Left colon (tissue), 2 donors: ENCODE data around the gene FNDC3B. TPM values are rescaled to one million over a fixed set of nuclear protein-coding genes. Genes with fewer than 3 reads are reported as not detected.
"Not testable (repeated sequence)": the region's sequence is repeated elsewhere in the genome, so short reads cannot be mapped to it uniquely, and the experiment has no call there.

ENCODE experiments used
- ATAC-seq: fragments of 200-7000 bp; cut with Tn5 transposase; one replicate; pipeline ENCODE4 v1.9.1; 2020; ENCODE audit warnings: mild to moderate bottlenecking, moderate library complexity
- DNase-seq, 2 donors: peaks; one replicate each; pipeline ENCODE4 v3.0.0-alpha.2; 2020
- intact Hi-C, 2 donors: fragments of 100-400 bp; cut with DNase I in 1 of 2; cut with micrococcal nuclease in 1 of 2; formaldehyde crosslinking; loops; one replicate each; pipeline versions ENCODE4 v1.11.2 to v1.14.0; 2022; cut with DNase I, micrococcal nuclease
- long read RNA-seq: library from polyadenylated mRNA; unstranded; transcript quantifications from one replicate; pipeline ENCODE4 v2.0.0, GENCODE V29; 2021
- total RNA-seq, 2 donors: library from RNA; stranded (reverse); fragmentation: NEBNext Ultra II Directional; extraction: Animal tissue kit (Norgen Biotek cat#: 25700); gene quantifications; one replicate each; pipeline ENCODE4 v1.2.1, GENCODE V29; 2021
- donor health status: DM: no; HTN: no; CAD: no.
- donor health status: DM: yes; HTN: yes; CAD: no.

FNDC3B gene
- total RNA-seq = 100 to 1,000 TPM; 100 to 113 TPM
- long read RNA-seq, full-length matches to known transcripts = 6 of 39 reads
- long read RNA-seq, partial matches to known transcripts = 19 of 39 reads
- long read RNA-seq, other reads (novel, unspliced or antisense) = 14 of 39 reads

DNA sequence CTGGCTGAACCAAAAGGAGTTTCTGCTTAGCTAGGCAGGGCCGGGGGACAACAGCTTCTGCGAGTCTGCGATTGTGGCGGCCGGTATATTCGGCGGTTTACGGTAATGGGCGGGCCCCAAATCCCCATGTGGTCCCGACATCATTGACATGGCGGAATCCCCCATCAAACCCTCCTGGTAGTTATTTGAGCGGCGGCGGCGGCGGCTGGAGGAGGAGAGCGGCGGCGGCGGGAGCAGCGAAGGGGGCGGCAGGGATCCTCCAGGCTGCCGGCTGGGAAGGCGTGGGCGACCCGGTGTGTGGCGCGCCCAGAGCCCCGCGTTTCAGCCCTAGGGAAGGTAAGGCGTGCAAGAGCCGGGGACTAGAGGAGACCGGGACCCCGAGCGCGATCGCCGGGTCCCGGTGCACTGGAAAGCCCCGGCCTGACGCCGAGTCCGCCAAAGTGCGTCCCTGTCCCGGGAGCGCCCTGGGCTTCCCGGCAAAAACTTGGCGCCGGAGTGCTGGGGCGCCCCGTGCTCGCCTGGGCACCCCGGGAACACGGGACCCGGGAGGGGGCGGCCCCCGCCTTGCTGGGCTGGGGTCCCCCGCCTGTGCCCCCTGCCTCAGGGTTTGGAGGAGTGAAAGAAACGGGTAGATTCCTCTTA lies at the start of gene FNDC3B:
Gene FNDC3B (plus strand): TSS at position 143 of the 642 bp plus-strand sequence. CDS start 72,902 bp downstream, outside the sequence.
- intact Hi-C loops = loop anchor here (5.0 kb wide), 2 partner anchors 83 to 303 kb away; no protein-coding TSS in a partner anchor
- DNase-seq (peak; percentile 95), ATAC-seq (peak; percentile 83)

GRCh38 chr3:171990239-171990638 lies 49.1 kb upstream of the FNDC3B start:
- ATAC-seq, DNase-seq, intact Hi-C loops: not testable (repeated sequence)

DNA sequence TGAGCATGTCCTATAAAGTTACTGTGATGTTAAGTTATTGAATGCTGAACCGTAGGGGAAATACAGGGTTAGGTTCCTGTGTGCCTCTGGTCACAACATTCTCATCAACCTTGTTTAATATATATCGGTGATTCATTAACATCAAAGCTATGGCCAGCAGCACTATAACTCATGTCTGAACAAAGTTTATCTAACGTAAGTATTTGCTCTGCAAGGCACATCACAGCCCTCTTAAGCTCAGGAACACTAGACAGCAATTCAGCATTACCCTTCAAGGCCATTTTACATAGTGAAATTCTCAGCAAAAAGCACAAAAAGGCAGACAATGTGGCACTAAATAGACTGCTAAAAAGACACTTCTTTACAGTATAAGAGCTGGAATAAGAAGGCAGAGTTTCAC lies 48.2 kb upstream of the FNDC3B start:
- DNase-seq (no peak), ATAC-seq (peak; percentile 42)
- intact Hi-C loops = no loop called here

DNA sequence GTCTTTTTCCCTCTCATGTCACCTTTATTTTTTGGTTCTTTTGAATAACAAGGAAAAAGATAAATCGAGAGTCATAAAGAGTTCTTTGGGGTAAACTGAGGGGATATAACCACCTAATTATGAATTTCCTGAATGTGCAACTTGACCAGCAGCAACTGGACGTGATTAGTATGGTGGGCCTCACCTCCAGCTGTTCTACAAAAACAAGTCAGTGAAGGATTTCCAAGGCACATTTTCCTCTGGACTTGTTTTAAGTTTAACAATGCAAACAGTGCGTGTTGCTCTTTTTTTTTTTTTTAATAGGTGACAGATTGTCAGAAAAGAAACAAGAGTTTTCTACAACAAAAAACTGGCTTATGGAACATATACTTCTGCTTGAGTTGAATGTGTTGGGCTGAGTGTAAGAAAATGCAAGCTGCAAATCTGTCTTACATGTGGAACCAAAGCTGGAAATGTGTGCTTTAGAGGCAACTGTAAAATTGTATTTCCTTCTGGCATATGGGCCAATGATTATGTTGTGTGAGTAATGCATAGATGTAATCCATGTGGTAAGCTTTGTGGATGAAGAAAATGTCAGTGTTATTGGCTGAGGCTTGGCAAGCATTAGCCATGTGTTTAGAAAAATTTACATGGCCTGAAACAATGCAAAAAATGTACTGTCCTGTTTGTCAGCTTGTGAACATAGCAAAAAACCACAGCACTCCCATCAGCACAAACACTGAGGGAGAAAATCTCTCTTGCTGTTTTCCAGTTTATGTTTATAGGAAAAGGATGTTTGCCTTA lies 44.5 kb upstream of the FNDC3B start:
- intact Hi-C loops = no loop called here
- DNase-seq (no peak), ATAC-seq (peak; percentile 51)

GRCh38 chr3:171995486-171995885 lies 43.9 kb upstream of the FNDC3B start:
- no peak for ATAC-seq
- intact Hi-C loops = no loop called here
- no peak for DNase-seq

GRCh38 chr3:171996178-171996817 lies 43.1 kb upstream of the FNDC3B start:
- no peak for DNase-seq
- no peak for ATAC-seq
- intact Hi-C loops = no loop called here

GRCh38 chr3:171998731-171999130 lies 40.6 kb upstream of the FNDC3B start:
- intact Hi-C loops, DNase-seq, ATAC-seq: not testable (repeated sequence)

DNA sequence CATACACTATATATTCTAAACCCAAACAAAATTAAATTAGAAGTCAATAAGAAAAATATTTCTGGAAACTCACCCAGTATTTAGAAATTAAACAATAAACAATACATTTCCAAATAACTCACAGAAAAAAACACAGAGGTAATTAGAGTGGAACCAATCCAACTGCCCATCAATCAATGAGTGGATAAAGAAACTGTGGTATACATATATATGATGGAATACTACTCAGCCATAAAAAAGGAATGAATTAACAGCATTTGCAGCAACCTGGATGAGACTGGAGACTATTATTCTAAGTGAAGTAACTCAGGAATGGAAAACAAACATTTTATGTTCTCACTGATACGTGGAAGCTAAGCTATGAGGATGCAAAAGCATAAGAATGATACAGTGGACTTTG lies 37.8 kb upstream of the FNDC3B start:
- ATAC-seq, DNase-seq, intact Hi-C loops: not testable (repeated sequence)

- no peak for DNase-seq
- intact Hi-C loops = no loop called here
- ATAC-seq = peak; percentile 54
Measured at GRCh38 chr3:172002512-172003078, 36.8 kb upstream of the FNDC3B start.

- intact Hi-C loops = no loop called here
- ATAC-seq = no peak
- no peak for DNase-seq
Measured at GRCh38 chr3:172003146-172003545, 36.2 kb upstream of the FNDC3B start.

DNA sequence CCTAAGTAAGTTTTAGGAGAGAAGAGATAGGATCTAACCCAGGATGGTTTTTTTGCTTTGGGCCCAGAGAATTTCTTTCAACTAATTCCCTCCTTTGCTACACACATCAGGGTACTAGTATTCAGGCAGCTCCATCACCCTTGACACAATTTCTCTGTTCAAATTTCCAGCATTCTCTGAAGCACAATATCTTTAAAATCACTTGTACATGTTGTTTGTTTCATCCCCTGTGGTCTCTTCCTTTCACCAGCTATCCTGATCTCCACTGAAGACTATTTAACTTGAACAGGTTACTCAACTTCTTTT lies 32.4 kb upstream of the FNDC3B start:
- DNase-seq (no peak), ATAC-seq (no peak)
- intact Hi-C loops = no loop called here

DNA sequence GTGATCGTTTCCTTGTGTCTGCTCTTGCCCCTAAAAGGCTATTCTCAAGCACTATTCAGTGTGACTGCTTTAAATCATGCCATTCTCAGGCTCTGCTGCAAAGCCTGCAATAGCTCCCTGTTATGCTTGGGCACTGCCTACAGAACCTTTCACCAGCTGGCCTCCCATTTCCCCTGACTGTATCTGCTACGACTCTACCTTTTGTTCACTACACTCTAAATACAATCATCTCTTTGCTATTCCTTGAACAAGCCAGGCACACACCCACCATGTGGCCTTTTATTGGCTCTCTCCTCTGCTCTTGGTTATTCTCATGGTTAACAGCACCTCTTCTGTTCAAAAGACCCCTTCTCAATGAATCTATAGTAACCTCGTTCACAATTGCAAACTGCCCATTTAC lies 29.6 kb upstream of the FNDC3B start:
- ATAC-seq (no peak), DNase-seq (no peak)
- intact Hi-C loops = no loop called here

GRCh38 chr3:172012775-172013174 lies 26.6 kb upstream of the FNDC3B start:
- ATAC-seq (no peak), DNase-seq (no peak)
- intact Hi-C loops = no loop called here

DNA sequence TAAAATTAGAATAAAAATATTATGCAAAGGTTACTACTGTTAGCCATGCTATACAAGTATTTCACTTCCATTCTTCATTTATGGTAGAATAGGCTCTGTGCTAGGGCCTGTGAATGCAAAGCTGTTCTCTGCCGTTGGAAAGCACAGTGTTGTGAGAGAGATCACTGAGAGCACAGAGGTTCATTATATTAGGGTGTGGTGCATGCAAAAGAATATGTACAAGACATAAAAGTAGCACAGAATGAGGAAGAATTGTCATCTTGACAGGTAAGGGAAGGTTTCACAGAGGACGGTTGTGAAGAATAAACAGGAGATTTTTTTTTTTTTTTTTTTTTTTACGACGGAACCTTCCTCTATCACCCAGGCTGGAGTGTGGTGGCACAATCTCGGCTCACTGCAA lies 25.2 kb upstream of the FNDC3B start:
- intact Hi-C loops = no loop called here
- DNase-seq (no peak), ATAC-seq (peak; percentile 91)

DNA sequence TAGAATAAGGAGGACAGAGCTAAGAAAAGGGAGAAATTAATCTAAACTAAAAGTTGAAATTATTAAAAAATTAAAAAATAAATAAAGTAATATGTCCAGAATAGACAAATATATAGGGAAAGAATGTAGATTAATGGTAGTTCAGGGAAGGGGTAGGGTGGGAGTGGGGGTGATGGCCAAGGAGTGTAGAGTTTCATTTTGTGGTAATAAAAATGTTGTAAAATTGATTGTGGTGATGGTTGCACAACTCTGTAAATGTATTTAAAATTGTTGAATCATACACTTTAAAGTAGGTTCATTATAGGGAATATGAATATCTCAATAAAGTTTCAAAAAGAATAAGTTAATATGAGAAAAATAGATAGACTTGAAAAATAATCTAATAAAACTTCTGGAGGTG lies 21.0 kb upstream of the FNDC3B start:
- DNase-seq (no peak), ATAC-seq (no peak)
- intact Hi-C loops = no loop called here

DNA sequence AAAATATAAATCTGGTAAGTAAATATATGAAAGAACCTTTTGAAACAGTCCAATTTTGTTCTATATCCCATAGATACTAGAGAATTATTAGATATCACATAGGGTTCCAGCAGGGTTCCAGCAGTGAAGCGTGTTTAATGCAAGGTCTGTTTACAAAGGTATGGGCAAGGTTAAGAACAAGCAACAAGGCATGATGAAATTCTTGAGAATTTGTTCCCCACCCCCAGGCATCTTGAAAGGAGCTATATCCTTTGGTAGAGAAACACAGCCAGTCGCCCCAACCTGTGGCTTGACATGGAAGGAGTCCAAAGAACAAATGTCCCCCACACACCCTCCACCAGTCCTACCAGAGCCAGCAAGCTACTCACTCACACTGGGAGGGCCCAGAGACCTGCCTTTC lies 18.6 kb upstream of the FNDC3B start:
- DNase-seq (no peak), ATAC-seq (no peak)
- intact Hi-C loops = no loop called here

GRCh38 chr3:172021164-172021563 lies 18.2 kb upstream of the FNDC3B start:
- ATAC-seq = no peak

DNA sequence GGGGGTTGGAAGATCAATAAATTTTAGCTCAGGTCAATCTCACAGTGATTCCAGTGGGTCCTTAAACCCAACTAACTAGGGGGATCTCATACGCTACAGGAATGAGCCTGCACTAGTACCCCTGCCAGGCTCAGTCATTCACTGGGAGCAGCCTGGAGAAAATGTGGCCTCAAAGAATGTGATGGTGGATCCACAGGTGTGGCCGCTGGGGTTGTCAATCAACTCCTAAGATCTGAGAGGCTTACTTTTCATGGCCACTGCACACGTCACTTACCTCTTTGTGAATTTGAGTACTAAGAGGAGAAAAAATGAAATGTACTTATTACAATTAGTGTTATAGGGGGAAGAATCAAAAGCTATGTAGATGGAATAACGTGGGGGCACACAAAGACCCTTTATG lies 17.5 kb upstream of the FNDC3B start:
- intact Hi-C loops = no loop called here
- ATAC-seq (no peak), DNase-seq (no peak)

More at GRCh38 chr3:172021164-172021563, 18.2 kb upstream of the FNDC3B start:
- no peak for DNase-seq
- intact Hi-C loops = no loop called here

GRCh38 chr3:172023915-172024314 lies 15.5 kb upstream of the FNDC3B start:
- DNase-seq = no peak
- intact Hi-C loops = no loop called here
- ATAC-seq = no peak
